Kidney epithelial cell (primary cell): Measurements from ENCODE around the gene ACSS3. TPM values are rescaled to one million over a fixed set of nuclear protein-coding genes. Genes with fewer than 3 reads are reported as not detected.

Source experiments
- DNase-seq: peaks from one replicate; pipeline ENCODE4 v3.0.0-alpha.2; 2010; ENCODE audit warnings: low read depth
- H3K27me3 ChIP-seq: 2 replicates; pipeline ENCODE4 v1.6.0; 2011; ENCODE audit warnings: low read length; ENCODE audit not compliant: control insufficient read depth, insufficient read depth
- H3K36me3 ChIP-seq: 2 replicates; pipeline ENCODE4 v1.5.1; 2011; ENCODE audit warnings: low read length; ENCODE audit not compliant: control insufficient read depth, insufficient read depth
- H3K4me3 ChIP-seq: 2 replicates; pipeline ENCODE4 v1.5.1; 2011; ENCODE audit warnings: low read depth, mild to moderate bottlenecking, control low read depth, low read length
- total RNA-seq: library from RNA; depleted of rRNA; stranded (reverse); fragments of >200 nt; gene quantifications from 2 replicates; pipeline ENCODE4 v1.2.3, GENCODE V29; 2015
- TF ChIP-seq, protein P1 (sequence below): IDR thresholded peaks from 2 replicates; pipeline ENCODE4 v1.5.1; 2011; ENCODE audit warnings: mild to moderate bottlenecking, moderate library complexity, low read length, control low read depth, inconsistent platforms; ENCODE audit not compliant: insufficient read depth, poor library complexity, severe bottlenecking

The ACSS3 gene
- total RNA-seq, 1 donor from 2014 or later: 5.5 TPM

DNA sequence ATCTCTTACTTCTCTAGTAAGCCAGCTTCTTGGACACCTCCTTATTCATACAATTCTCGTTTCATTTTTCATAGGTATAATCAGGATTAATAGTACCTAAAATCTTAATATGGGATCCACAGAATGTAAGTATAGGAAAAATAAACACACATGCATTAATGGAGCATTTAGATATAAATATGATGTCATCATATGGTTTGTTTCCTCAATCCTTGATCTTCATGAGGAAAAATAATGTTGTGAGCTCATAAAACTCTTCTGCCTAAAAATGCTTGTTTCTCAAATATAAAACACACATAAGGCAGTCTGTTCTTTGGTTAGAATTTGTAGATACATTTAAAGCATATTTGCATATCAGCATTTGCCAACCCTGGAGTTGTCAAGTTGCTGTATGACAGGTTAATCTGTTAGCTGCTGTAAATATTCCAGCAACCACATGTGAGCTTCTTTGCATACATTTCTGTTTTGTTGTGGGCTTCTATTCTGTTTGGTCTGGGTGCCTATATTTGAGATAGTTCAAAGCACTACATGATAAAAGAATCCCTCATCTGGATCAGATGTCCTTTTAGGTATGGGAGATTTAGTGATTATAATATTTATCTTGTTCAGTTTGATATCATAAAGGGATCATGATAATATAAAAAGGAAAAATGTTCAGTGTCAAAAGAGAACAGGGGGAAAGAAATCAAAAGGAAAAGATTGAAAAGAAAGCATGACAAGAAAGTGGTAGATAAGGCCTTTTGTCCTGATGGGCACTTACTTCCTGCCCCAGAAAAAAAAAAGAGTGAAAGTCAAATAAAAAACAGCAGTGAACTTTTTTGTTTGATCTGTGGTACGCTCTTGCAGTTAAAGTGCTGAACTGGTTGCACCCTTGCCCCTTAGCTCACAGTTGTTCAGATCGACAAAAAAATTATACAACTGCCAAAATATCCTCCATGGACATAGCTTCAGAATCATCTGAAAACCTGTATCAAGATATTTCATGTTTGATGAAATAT lies 68.6 kb downstream of the ACSS3 start:
- DNase-seq: no peak
- Histone ChIP-seq H3K36me3 (no peaks in the 10 kb centered on the region), H3K27me3 (no peaks in the 10 kb centered on the region), H3K4me3 (no peak overlapping the region)
- TF ChIP-seq, protein P1, sequence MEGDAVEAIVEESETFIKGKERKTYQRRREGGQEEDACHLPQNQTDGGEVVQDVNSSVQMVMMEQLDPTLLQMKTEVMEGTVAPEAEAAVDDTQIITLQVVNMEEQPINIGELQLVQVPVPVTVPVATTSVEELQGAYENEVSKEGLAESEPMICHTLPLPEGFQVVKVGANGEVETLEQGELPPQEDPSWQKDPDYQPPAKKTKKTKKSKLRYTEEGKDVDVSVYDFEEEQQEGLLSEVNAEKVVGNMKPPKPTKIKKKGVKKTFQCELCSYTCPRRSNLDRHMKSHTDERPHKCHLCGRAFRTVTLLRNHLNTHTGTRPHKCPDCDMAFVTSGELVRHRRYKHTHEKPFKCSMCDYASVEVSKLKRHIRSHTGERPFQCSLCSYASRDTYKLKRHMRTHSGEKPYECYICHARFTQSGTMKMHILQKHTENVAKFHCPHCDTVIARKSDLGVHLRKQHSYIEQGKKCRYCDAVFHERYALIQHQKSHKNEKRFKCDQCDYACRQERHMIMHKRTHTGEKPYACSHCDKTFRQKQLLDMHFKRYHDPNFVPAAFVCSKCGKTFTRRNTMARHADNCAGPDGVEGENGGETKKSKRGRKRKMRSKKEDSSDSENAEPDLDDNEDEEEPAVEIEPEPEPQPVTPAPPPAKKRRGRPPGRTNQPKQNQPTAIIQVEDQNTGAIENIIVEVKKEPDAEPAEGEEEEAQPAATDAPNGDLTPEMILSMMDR: no peak

DNA sequence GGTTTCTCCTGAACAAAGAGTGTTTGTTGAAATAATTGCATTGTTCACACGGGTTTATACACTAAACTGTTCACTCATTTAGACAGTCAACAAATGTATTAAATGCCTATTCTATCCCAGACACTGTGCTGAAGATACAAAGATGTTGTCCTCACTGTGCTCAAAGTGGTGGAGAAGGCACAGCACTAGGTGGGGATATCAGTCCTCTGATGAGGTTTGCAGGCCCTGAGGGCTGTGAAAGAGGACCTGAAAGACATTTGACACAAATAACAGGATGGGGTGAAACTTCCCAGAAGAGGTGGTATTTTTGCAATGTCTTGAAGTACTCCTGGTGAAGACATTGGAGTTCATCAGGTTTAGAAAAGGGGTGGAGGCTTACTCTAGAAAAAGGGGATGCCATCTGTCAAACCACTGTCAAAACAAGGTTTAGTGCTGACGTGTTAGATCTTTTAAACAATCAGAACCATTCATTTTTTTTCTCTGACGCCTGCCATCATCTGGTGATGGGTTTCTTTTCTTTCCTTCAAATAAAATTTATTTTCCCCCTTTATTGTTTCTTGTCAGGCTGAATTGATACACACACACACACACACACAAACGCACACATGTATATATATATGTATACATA lies 69.5 kb downstream of the ACSS3 start:
- DNase-seq: no peak
- TF ChIP-seq, protein P1: no peak
- H3K27me3 ChIP-seq: no peaks in the 10 kb centered on the region
- no peak overlapping the region for H3K4me3 ChIP-seq
- H3K36me3 ChIP-seq: no peaks in the 10 kb centered on the region

DNA sequence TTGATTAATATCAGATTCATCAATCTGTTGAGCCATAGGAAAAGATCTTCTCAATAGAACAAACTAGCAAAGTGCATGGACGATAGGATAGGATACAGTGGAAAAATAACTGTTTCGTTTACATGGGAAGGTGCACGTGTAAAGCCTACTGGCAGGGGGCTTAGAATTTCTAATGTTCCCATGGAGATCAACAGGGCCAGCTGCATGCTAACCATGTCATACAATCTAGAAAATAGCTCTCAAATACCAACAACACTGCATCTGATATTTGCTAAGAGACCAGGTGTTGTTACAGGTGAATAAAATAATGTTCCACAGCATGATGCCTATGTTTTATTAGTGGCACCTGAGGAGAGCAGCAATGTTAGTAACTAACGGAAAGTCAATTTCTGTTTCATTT lies 72.5 kb downstream of the ACSS3 start:
- TF ChIP-seq, protein P1: no peak

DNA sequence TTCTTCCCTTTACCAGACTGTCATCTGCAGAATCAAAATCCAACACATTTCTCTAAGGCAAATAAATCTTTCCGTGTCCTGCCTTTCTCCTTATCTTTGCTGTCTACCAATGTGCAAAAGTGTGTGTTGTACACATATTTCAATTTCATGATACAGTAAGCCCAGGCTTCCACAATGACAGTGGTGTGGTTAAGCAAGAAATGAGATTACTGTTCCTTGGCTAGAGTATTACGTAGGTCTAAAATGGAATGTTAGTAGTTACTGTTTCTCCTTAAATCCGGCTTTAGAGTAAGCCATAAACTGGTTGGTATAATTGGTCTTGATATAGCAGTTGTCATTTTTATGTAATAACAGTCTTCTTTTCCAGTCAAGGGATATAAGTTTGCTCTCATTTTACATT lies 82.0 kb downstream of the ACSS3 start:
- no peak overlapping the region for H3K4me3 ChIP-seq
- H3K27me3 ChIP-seq: no peaks in the 10 kb centered on the region
- no peaks in the 10 kb centered on the region for H3K36me3 ChIP-seq
- TF ChIP-seq, protein P1: no peak
- no peak for DNase-seq

More for the DNA sequence above, 72.5 kb downstream of the ACSS3 start:
- Histone ChIP-seq H3K27me3 (no peaks in the 10 kb centered on the region), H3K4me3 (no peak overlapping the region), H3K36me3 (no peaks in the 10 kb centered on the region)
- DNase-seq: no peak

DNA sequence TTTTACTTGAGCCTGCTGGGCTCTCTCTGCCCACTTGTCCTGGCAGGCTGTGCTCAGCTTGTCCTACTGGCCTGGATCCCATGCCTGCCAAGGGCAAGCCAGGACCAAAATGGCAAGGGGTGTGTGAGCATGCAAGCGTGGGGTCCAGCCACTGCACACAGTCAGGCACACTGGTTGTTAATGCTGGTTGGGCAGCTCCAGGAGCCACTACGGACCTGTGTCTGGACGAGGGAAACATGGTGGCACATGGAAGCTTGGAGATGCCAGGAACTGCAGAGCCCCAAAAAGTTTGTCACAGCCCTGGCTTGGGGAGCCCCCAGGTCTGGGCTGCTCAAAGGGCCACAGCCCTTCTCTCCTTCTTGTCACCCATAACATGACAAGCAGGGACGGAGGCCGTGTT lies 83.8 kb downstream of the ACSS3 start:
- Histone ChIP-seq H3K4me3 (no peak overlapping the region), H3K27me3 (no peaks in the 10 kb centered on the region), H3K36me3 (no peaks in the 10 kb centered on the region)
- no peak for DNase-seq
- TF ChIP-seq, protein P1: no peak
